Measurements from ENCODE around the gene GPR62.

DNA sequence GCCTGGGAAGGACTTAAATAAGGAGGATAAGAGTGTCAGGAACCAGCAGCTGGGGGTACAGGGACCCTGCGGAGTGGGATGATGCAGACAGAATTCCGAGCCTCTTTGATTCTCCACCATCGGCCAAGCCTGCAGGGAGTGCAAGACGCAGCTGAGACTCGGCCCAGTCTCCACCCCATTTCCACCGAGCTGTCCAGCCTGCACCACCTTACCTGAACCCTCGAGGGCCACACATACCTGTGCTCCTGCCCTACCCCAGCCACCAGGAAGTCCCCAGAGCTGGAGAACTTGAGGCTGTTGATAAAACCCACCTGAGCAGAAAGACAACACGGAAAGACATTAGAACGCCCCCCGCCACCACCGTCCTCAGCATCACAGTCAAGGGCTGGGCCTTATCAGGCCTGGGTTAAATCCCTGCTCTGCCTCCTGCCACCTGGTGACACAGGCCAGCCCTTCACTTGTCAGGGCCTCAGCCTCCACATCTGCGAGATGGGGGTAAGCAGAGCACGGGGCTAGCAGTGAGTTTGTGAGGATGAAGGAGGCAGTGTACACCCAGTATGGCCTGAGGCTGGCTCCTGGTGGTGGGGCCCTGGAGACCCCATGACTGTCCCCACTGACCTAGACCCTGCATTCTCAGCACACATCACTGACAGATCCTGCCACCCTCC is 21.6 kb upstream of the GPR62 start:
- TF ChIP-seq POLR2A (IDR thresholded peaks at IDR 0.05) (no peak), CTCF (IDR thresholded peaks at IDR 0.05) (no peak)

Measured in prostate gland (tissue), 2 donors.